Type B pancreatic cell (in vitro differentiated cells): Measurements from ENCODE around the gene MATCAP1. TPM values are rescaled to one million over a fixed set of nuclear protein-coding genes. Genes with fewer than 3 reads are reported as not detected.

ENCODE experiments used
- DNase-seq: peaks from one replicate; pipeline ENCODE4 v3.0.0; 2021; ENCODE audit warnings: mixed read lengths; ENCODE audit not compliant: unreplicated experiment; ENCODE audit errors: extremely low spot score
- H3K27ac Mint-ChIP-seq: 2 replicates; pipeline ENCODE4 v1.8.0; 2021; ENCODE audit warnings: mild to moderate bottlenecking, mixed read lengths
- H3K27me3 Mint-ChIP-seq: 2 replicates; pipeline ENCODE4 v1.8.0; 2021; ENCODE audit warnings: mixed read lengths
- H3K36me3 Mint-ChIP-seq: 2 replicates; pipeline ENCODE4 v1.8.0; 2021; ENCODE audit warnings: mixed read lengths
- H3K4me1 Mint-ChIP-seq: one replicate; pipeline ENCODE4 v1.8.0; 2021; ENCODE audit warnings: mixed read lengths; ENCODE audit not compliant: unreplicated experiment
- H3K4me3 Mint-ChIP-seq: 2 replicates; pipeline ENCODE4 v1.8.0; 2021; ENCODE audit warnings: mild to moderate bottlenecking, mixed read lengths
- H3K9me3 Mint-ChIP-seq: 2 replicates; pipeline ENCODE4 v1.8.0; 2021; ENCODE audit warnings: mixed read lengths
- total RNA-seq: library from RNA; stranded (reverse); gene quantifications from 2 replicates; pipeline ENCODE4 v1.2.1, GENCODE V29; 2021; ENCODE audit warnings: low replicate concordance
- TF ChIP-seq, protein P1 (sequence below): fragments of 200-600 bp; sonication (generic); conservative IDR thresholded peaks from 2 replicates; pipeline ENCODE4 v1.5.0; 2021; ENCODE audit warnings: antibody characterized with exemption, mild to moderate bottlenecking

Gene MATCAP1
- total RNA-seq, 1 donor from 2014 or later: 77.8 TPM

DNA sequence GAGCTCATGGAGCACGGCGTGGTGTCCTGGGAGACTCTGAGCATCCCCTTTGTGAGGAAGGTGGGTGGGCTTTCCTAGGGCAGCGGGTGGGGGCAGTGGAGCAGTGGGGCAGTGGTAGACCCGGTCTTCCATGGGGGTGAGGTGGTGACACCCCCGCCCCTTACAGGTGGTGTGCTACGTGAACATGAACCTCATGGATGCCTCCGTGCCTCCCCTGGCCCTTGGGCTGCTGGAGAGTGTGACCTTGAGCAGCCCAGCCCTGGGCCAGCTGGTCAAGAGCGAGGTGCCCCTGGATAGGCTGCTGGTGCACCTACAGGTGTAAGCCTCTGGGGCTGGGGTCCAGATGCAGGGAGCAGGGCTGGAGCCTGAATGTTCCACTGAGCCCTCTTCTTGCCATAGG, 16.7 kb upstream of the MATCAP1 start:
- H3K27me3 Mint-ChIP-seq: no peaks in the 10 kb centered on the region
- peak overlapping the region; percentile 80 for H3K4me3 Mint-ChIP-seq

DNA sequence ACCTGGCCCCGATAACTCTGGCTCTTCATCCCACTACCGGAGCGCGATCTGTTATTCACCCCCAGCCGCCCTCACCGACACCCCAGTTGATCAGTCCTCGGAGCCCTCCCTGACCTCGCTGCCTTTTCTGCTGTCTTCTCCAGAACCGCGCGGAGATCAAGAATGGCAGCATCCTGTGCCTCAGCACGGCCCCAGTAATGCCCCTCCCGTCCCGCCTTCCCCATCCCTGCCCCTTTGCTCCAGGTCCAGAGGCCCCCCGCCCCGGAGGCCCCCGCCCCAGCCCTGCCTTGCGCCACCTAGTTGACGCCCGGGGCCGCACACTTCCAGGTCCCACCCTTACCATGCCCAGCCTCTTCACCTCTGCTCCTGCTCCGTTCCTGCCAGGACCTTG, 16.0 kb upstream of the MATCAP1 start:
- TF ChIP-seq, protein P1, sequence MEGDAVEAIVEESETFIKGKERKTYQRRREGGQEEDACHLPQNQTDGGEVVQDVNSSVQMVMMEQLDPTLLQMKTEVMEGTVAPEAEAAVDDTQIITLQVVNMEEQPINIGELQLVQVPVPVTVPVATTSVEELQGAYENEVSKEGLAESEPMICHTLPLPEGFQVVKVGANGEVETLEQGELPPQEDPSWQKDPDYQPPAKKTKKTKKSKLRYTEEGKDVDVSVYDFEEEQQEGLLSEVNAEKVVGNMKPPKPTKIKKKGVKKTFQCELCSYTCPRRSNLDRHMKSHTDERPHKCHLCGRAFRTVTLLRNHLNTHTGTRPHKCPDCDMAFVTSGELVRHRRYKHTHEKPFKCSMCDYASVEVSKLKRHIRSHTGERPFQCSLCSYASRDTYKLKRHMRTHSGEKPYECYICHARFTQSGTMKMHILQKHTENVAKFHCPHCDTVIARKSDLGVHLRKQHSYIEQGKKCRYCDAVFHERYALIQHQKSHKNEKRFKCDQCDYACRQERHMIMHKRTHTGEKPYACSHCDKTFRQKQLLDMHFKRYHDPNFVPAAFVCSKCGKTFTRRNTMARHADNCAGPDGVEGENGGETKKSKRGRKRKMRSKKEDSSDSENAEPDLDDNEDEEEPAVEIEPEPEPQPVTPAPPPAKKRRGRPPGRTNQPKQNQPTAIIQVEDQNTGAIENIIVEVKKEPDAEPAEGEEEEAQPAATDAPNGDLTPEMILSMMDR: peak; percentile 24
- Mint-ChIP-seq H3K9me3 (no peaks in the 10 kb centered on the region), H3K4me1 (no peaks in the 10 kb centered on the region), H3K27me3 (no peaks in the 10 kb centered on the region), H3K27ac (no peak overlapping the region), H3K36me3 (peaks cover 6% of the 10 kb centered on the region), H3K4me3 (peak overlapping the region; percentile 83)
- DNase-seq: no peak

More for the DNA sequence above, 16.7 kb upstream of the MATCAP1 start:
- no peaks in the 10 kb centered on the region for H3K4me1 Mint-ChIP-seq
- H3K27ac Mint-ChIP-seq: no peak overlapping the region
- DNase-seq: no peak
- H3K9me3 Mint-ChIP-seq: no peaks in the 10 kb centered on the region
- TF ChIP-seq, protein P1: no peak
- H3K36me3 Mint-ChIP-seq: peaks cover 6% of the 10 kb centered on the region

DNA sequence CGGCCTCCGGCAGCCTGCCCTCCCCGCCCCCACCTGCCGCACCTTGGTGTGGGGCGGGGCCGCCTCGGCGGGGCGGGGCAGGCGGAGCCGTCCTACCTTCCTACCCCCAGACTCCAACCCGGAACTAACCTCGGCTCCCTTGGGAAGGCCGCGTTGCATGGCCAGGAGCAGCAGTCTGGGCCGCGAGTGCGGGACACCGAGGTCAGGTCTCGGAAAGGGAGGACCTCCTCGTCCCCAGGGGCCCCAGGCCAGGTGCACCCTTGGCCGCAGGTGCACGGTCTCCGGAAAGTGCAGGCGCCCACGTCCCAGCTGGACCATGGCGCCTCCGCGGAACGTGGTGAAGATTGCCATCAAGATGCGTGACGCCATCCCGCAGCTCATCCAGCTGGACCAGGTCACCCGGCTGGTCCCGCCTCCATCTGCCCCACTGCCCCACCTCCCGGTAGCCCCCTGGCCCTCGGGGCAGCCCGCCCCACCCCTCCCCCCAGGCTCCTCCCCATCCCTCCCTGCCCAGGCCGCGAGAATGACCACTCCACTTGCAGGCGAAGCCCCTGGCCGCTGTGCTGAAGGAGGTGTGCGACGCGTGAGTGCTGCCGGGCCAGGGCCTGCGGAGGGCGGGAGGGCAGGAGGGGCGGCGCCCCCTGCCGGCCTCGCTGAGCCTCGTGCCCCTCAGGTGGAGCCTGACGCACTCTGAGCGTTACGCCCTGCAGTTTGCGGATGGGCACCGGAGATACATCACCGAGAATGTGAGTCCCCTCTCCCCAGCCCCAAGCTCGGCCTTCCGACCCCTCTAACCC, 15.4 kb upstream of the MATCAP1 start, which contains the start of gene ELMO3:
TSS of gene ELMO3 (plus strand) at position 121 of the 797 bp plus-strand sequence. CDS start at position 317, 196 bp downstream.
- H3K4me1 Mint-ChIP-seq: no peaks in the 10 kb centered on the region
- H3K4me3 Mint-ChIP-seq: peak within 1 kb of the TSS; percentile 83
- H3K9me3 Mint-ChIP-seq: no peaks in the 10 kb centered on the region
- no peak for DNase-seq
- H3K27me3 Mint-ChIP-seq: no peaks in the 10 kb centered on the region
- peaks cover 6% of the 10 kb centered on the region for H3K36me3 Mint-ChIP-seq
- TF ChIP-seq, protein P1: peak; percentile 56
- H3K27ac Mint-ChIP-seq: no peak within 1 kb of the TSS

DNA sequence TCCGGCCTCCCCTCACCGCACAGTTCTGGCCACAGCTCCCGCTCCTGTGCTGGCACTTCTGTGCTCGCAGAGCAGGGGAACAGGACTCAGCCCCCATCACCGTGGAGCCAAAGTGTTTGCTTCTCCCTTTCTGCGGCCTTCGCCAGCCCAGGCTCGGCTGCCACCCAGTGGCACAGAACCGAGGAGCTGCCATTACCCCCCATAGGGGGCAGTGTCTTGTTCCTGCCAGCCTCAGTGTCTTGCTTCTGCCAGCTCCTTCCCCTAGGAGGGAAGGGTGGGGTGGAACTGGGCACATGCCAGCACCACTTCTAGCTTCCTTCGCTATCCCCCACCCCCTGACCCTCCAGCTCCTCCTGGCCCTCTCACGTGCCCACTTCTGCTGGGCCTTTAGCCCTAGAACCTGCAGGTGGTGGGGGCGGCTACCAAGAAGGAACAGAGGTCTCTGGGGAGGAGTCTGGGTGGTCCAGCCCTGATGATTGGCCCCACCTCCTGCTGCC, 14.5 kb upstream of the MATCAP1 start:
- H3K36me3 Mint-ChIP-seq: peaks cover 6% of the 10 kb centered on the region
- H3K4me1 Mint-ChIP-seq: no peaks in the 10 kb centered on the region
- no peak overlapping the region for H3K27ac Mint-ChIP-seq
- H3K4me3 Mint-ChIP-seq: peak overlapping the region; percentile 39
- no peaks in the 10 kb centered on the region for H3K27me3 Mint-ChIP-seq
- no peaks in the 10 kb centered on the region for H3K9me3 Mint-ChIP-seq
- TF ChIP-seq, protein P1: peak; percentile 59
- DNase-seq: no peak

DNA sequence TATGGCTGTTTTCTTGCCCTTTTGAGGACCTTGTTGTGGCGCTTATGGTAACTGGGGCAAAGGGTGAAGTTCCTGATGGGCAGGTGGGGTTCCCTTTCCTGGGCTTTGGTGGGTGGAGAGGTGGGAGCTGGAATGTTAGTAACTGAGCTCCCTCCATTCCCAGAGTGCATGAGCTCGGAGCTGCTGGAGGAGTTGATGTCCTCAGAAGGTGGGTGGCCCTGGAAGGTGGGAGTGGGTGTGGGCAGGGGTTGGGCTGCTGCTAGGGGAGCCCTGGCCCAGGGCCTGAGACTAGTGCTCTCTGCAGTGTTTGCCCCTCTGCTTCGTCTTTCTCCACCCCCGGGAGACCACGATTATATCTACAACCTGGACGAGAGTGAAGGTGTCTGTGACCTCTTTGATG, 13.9 kb upstream of the MATCAP1 start:
- Mint-ChIP-seq H3K27ac (no peak overlapping the region), H3K9me3 (no peaks in the 10 kb centered on the region), H3K4me1 (peaks cover 2% of the 10 kb centered on the region), H3K36me3 (peaks cover 6% of the 10 kb centered on the region), H3K27me3 (no peaks in the 10 kb centered on the region), H3K4me3 (no peak overlapping the region)
- no peak for DNase-seq
- TF ChIP-seq, protein P1: no peak
